SKM-1 (cell line): Measurements from ENCODE around the gene IFITM10.
A peak's percentile ranks its signal among the peaks of the same experiment; 100 is the strongest.
"Not testable (repeated sequence)": the region's sequence is repeated elsewhere in the genome, so short reads cannot be mapped to it uniquely, and the experiment has no call there.

Source experiments
- DNase-seq: peaks from one replicate; lab custom pipeline; 2025; ENCODE audit not compliant: unreplicated experiment; lab: John Stamatoyannopoulos, UW

Gene IFITM10

GRCh38 chr11:1778141-1778911 is 27.9 kb upstream of the IFITM10 start:
- DNase-seq: peak; percentile 52

GRCh38 chr11:1777737-1778136 is 27.3 kb upstream of the IFITM10 start:
- peak; percentile 77 for DNase-seq

GRCh38 chr11:1776944-1777715 is 26.7 kb upstream of the IFITM10 start:
- DNase-seq: no peak

DNA sequence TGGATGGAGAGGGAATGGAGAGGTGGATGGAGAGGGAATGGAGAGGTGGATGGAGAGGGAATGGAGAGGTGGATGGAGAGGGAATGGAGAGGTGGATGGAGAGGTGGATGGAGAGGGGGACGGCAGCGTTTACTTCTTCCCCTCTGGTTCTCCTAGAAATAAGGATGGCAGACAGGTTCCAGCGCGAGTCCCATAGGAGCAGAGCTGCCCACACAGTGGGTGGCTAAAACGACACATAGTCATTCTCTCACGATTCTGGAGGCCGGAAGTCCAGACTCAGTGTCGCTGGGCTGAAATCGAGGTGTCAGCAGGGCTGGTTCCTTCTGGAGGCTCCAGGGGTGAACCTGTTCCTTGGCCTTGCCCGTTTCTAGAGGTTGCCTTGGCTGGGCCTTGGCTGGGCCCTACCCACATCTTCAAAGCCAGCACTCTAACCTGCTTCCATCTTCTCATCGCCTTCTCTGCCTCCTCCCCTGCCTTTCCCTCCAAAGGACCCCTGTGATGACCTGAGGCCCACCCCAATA is 26.0 kb upstream of the IFITM10 start:
- DNase-seq: no peak

DNA sequence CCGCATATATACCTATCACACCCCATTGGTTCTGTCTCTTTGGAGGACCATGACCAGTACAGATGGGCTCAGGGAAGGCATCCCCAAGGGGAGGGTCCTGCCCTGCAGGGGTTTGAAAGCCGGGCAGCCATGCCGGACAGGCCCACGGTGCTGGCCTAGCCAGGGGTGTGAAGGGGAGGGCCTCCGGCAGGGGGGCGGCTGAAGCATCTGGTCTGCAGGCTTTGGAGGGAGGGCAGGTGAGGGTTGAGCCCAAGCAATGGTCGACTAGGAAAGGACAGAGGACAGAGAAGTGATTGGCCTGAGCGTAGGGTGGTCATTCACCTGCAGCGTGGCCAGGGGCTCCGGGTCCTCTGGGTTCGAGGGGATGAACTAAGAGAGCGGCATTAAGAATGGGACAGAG is 24.5 kb upstream of the IFITM10 start:
- DNase-seq: no peak

GRCh38 chr11:1773994-1774550 is 23.7 kb upstream of the IFITM10 start:
- DNase-seq: no peak

DNA sequence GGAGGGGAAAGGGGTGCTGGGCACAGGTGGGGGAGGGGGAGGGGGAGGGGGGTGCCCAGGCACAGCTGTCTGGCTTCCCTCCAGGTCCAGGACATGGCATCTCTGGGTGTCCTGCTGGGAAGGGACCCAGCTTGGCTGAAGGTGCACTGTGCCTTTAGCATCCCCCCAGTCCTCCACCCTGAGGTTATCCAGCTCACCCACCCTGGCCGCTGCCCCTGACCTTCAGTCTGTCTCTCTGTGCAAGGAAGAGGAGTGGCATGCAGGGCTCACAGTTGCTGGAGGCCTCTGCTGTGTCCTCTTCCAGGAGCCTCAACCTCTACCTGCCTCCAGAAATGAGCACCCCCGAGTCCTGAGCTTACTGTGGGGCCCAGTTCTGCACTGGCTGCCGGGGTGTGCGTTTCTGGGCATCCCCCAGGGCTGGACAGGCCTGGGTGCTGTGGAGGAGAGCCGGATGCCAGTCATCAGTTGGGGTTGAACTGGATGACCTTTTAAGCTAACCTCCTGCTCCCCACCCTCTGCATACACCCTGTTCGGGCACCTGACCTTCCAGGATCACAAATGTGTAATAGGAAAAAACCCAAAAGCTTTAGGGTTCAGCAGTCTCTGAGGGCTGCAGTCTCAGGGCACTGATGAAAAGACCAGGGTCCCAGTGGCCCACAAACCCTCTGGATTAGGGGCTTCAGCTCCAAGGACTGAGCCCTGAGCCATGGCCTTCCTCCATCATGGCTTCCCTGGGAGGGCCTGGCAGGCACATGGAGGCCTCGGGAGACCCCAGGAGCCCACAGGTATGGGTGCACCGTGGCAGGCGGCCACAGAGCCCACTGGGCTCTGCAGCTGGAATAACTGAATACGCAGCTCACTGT is 23.0 kb upstream of the IFITM10 start:
- DNase-seq: no peak

GRCh38 chr11:1772270-1773130 is 22.1 kb upstream of the IFITM10 start:
- DNase-seq: peak; percentile 77

GRCh38 chr11:1771700-1772099 is 21.3 kb upstream of the IFITM10 start:
- DNase-seq: peak; percentile 77

- no peak for DNase-seq
Observed at GRCh38 chr11:1771273-1771672, 20.9 kb upstream of the IFITM10 start.

GRCh38 chr11:1770528-1770927 is 20.1 kb upstream of the IFITM10 start:
- DNase-seq: peak; percentile 89

DNA sequence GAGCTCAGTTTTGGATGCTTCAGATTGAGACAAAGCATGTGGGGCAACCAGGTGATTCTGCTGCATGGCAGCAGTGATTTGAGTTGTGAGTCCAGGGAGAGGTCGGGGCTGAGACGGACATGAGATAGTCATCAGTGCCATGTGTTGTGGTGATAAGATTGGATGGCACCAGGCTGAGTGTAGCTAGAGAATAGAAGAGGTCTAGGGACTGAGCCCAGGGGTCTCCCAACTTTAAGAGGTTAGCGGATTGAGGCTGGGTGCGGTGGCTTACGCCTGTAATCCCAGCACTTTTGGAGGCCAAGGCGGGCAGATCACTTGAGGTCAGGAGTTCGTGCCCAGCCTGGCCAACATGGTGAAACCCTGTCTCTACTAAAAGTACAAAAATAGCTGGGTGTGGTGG is 19.7 kb upstream of the IFITM10 start:
- no peak for DNase-seq

DNA sequence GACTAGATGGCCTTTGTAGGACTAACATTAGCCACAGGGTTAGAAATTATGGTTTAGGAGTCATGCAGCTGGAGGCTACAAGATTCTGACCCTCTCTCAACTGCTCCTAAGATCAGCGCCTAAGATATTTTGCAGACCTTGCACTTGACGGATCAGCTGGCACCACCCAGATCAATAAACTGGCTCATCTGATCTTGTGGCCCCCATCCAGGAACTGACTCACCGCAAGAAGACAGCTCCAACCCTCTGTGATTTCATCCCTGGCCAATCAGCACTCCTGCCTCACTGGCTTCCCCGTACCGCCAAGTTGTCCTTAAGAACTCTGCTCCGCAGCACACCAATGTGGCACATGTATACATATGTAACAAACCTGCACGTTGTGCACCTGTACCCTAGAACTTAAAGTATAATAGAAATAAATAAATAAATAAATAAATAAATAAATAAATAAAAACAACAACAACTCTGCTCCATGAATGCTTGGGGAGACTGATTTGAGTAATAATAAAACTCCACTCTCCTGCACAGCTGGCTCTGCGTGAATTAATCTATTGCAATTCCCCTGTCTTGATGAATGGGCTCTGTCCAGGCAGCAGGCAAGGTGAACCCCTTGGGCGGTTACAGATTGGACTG is 19.0 kb upstream of the IFITM10 start:
- DNase-seq: not testable (repeated sequence)

DNA sequence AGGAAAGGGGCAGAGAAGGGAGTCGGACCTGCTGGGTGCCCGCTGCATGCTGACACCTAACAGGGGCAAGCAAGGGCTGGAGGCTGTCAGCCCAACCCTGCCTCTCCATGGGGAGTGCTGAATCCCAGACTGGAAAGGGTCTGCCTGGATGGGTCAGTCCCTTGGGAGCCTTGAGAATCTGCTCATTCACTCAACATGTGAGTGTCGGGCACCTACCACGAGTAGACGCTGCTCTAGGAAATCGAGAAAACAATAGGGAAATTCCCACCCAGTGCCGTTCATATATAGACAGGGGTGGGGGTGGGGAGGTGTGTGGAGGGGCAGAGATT is 17.7 kb upstream of the IFITM10 start:
- DNase-seq: no peak

- no peak for DNase-seq
Observed at GRCh38 chr11:1767399-1768140, 17.2 kb upstream of the IFITM10 start.

GRCh38 chr11:1766719-1767398 is 16.5 kb upstream of the IFITM10 start:
- no peak for DNase-seq

- no peak for DNase-seq
Observed at GRCh38 chr11:1765871-1766718, 15.7 kb upstream of the IFITM10 start.
